H1 (cell line): ENCODE measurements around the gene CCDC88A. TPM values are rescaled to one million over a fixed set of nuclear protein-coding genes. Genes with fewer than 3 reads are reported as not detected.

ENCODE experiments used
- CREB1 ChIP-seq: IDR thresholded peaks from 2 replicates; pipeline ENCODE4 v1.6.1; 2012; ENCODE audit warnings: inconsistent platforms
- SAP30 ChIP-seq: fragments of 300-600 bp; sonication (generic); IDR thresholded peaks from 2 replicates; pipeline ENCODE4 v1.7.1; 2012; ENCODE audit warnings: low read length, moderate library complexity, mild to moderate bottlenecking, inconsistent platforms; ENCODE audit not compliant: insufficient read depth, insufficient replicate concordance
- SP4 ChIP-seq: IDR thresholded peaks from 2 replicates; pipeline ENCODE4 v1.6.1; 2012; ENCODE audit warnings: low read length, inconsistent platforms
- polyA plus RNA-seq, 7 experiments: library from polyadenylated mRNA; depleted of rRNA in 3 of 7; stranded (reverse) in 5 of 7; unstranded in 2 of 7; fragments of >200 nt in 5 of 7; fragments of 200-250 nt in 2 of 7; gene quantifications; 1 replicate in 5 of 7; 2 replicates in 1 of 7; 4 replicates in 1 of 7; pipeline versions ENCODE4 v1.2.1 to v1.2.3, GENCODE V29; 2011 to 2013; ENCODE audit warnings: missing spikeins in 2 of 7, mixed read lengths in 2 of 7
- total RNA-seq: library from RNA; stranded (reverse); fragmentation: NEBNext Ultra II Directional; extraction: Animal tissue kit (Norgen Biotek cat#: 25700); gene quantifications from 2 replicates; pipeline ENCODE4 v1.2.1, GENCODE V29; 2021

The CCDC88A gene
- total and polyA plus RNA-seq, 2 of the 8 experiments (the other 6 are each of a cell fraction or from before 2014, with no cell fraction given) = 27.0 to 98.0 TPM

- TF ChIP-seq SP4 (no peak; the same call in 1 of the 2 replicates), SAP30 (no peak), CREB1 (peak; percentile 86)
Observed at GRCh38 chr2:55419679-55420438, at the start of gene CCDC88A (continued).
